GM12891 (cell line): ENCODE measurements around the gene GDI1.

Experiments
- POLR2AphosphoS5 ChIP-seq: IDR thresholded peaks from 2 replicates; pipeline ENCODE4 v1.6.1; 2011; ENCODE audit warnings: low read depth, low read length, control low read depth
- TAF1 ChIP-seq: IDR thresholded peaks from 2 replicates; pipeline ENCODE4 v1.6.1; 2011; ENCODE audit warnings: low read depth, low read length, control low read depth

DNA sequence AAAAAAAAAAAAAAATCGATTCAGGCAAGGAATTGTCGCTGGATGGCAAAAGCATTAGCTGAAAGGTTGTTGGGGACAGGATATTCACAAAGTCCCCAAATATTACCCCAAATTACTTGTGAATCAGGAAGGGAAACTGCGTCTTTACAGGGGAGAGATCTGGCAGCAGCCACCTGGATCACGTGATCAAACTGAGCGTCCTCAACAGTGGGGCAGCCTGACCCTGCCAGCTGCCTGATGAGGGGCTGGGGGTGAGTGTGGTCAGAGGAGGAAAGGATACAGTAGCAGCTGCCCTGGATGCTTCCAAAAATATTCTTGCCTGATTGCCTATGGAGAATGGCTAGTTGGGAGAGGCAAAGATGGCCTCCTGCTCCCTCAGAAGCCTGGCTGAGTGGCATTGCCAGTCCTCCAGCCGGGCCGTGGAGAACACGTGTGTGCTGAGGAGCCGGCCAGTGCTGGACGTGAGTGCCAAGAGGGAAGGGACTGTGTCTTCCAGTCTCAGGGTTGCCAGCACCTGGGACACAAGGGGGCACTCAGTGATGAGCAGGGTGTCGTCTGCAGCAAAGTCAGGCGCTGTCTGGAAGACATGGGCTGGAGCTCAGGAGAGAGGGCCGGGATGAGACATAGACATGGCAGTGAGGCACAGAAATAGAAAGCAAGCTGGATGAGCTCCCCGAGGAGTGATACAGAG is 45.1 kb downstream of the GDI1 start:
- TF ChIP-seq TAF1 = no peak
- TF ChIP-seq POLR2AphosphoS5 = no peak
